B cell (primary cell): ENCODE data around the gene AKT3. TPM values are rescaled to one million over a fixed set of nuclear protein-coding genes. Genes with fewer than 3 reads are reported as not detected.

ENCODE experiments used
- ATAC-seq: fragments of 200-7000 bp; cut with Tn5 transposase; one replicate; pipeline ENCODE4 v1.10.0; 2021; ENCODE audit warnings: low read depth, mild to moderate bottlenecking, moderate number of reproducible peaks, moderate library complexity
- CTCF ChIA-PET: fragments of 350-600 bp; sonication (Branson Sonifier 250); formaldehyde crosslinking; loops from one replicate; lab custom pipeline; 2021; ENCODE audit warnings: antibody characterized with exemption, inconsistent platforms; lab: Charles Lee
- POLR2A ChIA-PET: fragments of 350-600 bp; sonication (Branson Sonifier 250); formaldehyde crosslinking; loops from one replicate; lab custom pipeline; 2021; ENCODE audit warnings: antibody characterized with exemption; lab: Charles Lee
- DNase-seq: peaks from one replicate; pipeline ENCODE4 v3.0.0; 2013
- H2AFZ ChIP-seq: 2 replicates; pipeline ENCODE4 v1.6.1; 2012; ENCODE audit warnings: mild to moderate bottlenecking, low read depth, low read length; ENCODE audit not compliant: insufficient read depth, poor library complexity, severe bottlenecking
- H3K27ac ChIP-seq, 2 donors: 1 replicate in 1 of 2; 2 replicates in 1 of 2; pipeline ENCODE4 v1.5.1; 2012 to 2013; ENCODE audit warnings: low read length in 2 of 2, mild to moderate bottlenecking in 2 of 2, moderate library complexity in 1 of 2
- H3K27me3 ChIP-seq, 4 experiments: fragments of 200-600 bp in 1 of 4; sonication (generic) in 1 of 4; replicated peaks in 1 of 4; 1 replicate in 2 of 4; 2 replicates in 2 of 4; pipeline versions ENCODE4 v1.6.1 to v1.7.0; 2013 to 2016; ENCODE audit warnings: low read length in 3 of 4, mild to moderate bottlenecking in 2 of 4, mixed read lengths in 1 of 4, moderate library complexity in 1 of 4; ENCODE audit not compliant: insufficient read depth in 4 of 4, control insufficient read depth in 3 of 4; ENCODE audit errors: control extremely low read depth in 1 of 4
- H3K36me3 ChIP-seq, 2 experiments: replicated peaks in 1 of 2; 1 replicate in 1 of 2; 2 replicates in 1 of 2; pipeline versions ENCODE4 v1.6.1 to v1.7.1; 2013; ENCODE audit warnings: low read length in 1 of 2; ENCODE audit not compliant: insufficient read depth in 2 of 2, control insufficient read depth in 1 of 2; ENCODE audit errors: control extremely low read depth in 1 of 2, extremely low read depth in 1 of 2
- H3K4me1 ChIP-seq, 2 donors: fragments of 200-600 bp in 1 of 2; sonication (generic) in 1 of 2; 1 replicate in 1 of 2; 2 replicates in 1 of 2; pipeline versions ENCODE4 v1.5.1 to v1.6.1; 2013 to 2017; ENCODE audit warnings: low read length in 2 of 2; ENCODE audit not compliant: control insufficient read depth in 2 of 2, insufficient read depth in 2 of 2
- H3K4me2 ChIP-seq: replicated peaks from 2 replicates; pipeline ENCODE3; 2012; ENCODE audit warnings: mild to moderate bottlenecking, low read depth, low read length; ENCODE audit not compliant: poor library complexity, severe bottlenecking
- H3K4me3 ChIP-seq, 5 experiments: fragments of 200-600 bp in 1 of 5; sonication (generic) in 1 of 5; 1 replicate in 3 of 5; 2 replicates in 2 of 5; pipeline versions ENCODE4 v1.5.1 to v1.7.0; 2011 to 2016; ENCODE audit warnings: low read length in 4 of 5, mild to moderate bottlenecking in 4 of 5, low read depth in 2 of 5, control low read depth in 1 of 5, moderate library complexity in 1 of 5; ENCODE audit not compliant: insufficient read depth in 1 of 5; ENCODE audit errors: control extremely low read depth in 1 of 5, extremely low read depth in 1 of 5
- H3K79me2 ChIP-seq: fragments of 200-600 bp; sonication (generic); one replicate; pipeline ENCODE4 v1.6.0; 2016; ENCODE audit warnings: low read length; ENCODE audit not compliant: control insufficient read depth, insufficient read depth
- H3K9ac ChIP-seq: fragments of 200-600 bp; sonication (generic); 2 replicates; pipeline ENCODE4 v1.6.1; 2017; ENCODE audit warnings: mild to moderate bottlenecking, low read length, moderate library complexity
- H3K9me3 ChIP-seq, 3 donors: one replicate each; pipeline versions ENCODE4 v1.6.1 to v1.7.1; 2013; ENCODE audit warnings: low read length in 2 of 3; ENCODE audit not compliant: control insufficient read depth in 2 of 3, insufficient read depth in 1 of 3; ENCODE audit errors: control extremely low read depth in 1 of 3
- H4K20me1 ChIP-seq: 2 replicates; pipeline ENCODE4 v1.6.0; 2012; ENCODE audit warnings: mild to moderate bottlenecking, low read length; ENCODE audit not compliant: insufficient read depth, control insufficient read depth, poor library complexity, severe bottlenecking
- H3K27ac Mint-ChIP-seq: one replicate; pipeline ENCODE4 v1.8.0; 2021; ENCODE audit warnings: mixed read lengths
- H3K27me3 Mint-ChIP-seq: one replicate; pipeline ENCODE4 v1.8.0; 2021; ENCODE audit warnings: mixed read lengths
- H3K4me1 Mint-ChIP-seq: one replicate; pipeline ENCODE4 v1.8.0; 2021; ENCODE audit warnings: mixed read lengths
- H3K4me3 Mint-ChIP-seq: one replicate; pipeline ENCODE4 v1.8.0; 2021; ENCODE audit warnings: mixed read lengths
- H3K9me3 Mint-ChIP-seq: one replicate; pipeline ENCODE4 v1.8.0; 2022; ENCODE audit warnings: mixed read lengths; ENCODE audit not compliant: insufficient read depth
- CTCF ChIP-seq: fragments of 200-600 bp; IDR thresholded peaks from one replicate; pipeline ENCODE4 v1.8.0; 2022; ENCODE audit warnings: antibody characterized with exemption, mild to moderate bottlenecking
- EZH2 ChIP-seq: IDR thresholded peaks from 2 replicates; pipeline ENCODE4 v1.6.1; 2012; ENCODE audit warnings: borderline replicate concordance, low read depth, mild to moderate bottlenecking, moderate library complexity, low read length; ENCODE audit not compliant: insufficient read depth, poor library complexity, severe bottlenecking
- WGBS: methylation state at CpG from one replicate; pipeline ENCODE4 v1.1.5; 2013; ENCODE audit warnings: missing lambda C conversion rate; ENCODE audit not compliant: insufficient coverage; 5-methylcytosine and 5-hydroxymethylcytosine counted together
- intact Hi-C: fragments of 100-400 bp; cut with micrococcal nuclease; formaldehyde crosslinking; loops from one replicate; pipeline ENCODE4 v1.10.0; 2022
- polyA plus RNA-seq: library from polyadenylated mRNA; depleted of rRNA; stranded (reverse); fragments of >200 nt; gene quantifications from 2 replicates; pipeline ENCODE4 v1.2.3, GENCODE V29; 2012
- total RNA-seq, 2 donors: library from RNA; stranded (reverse); fragments of 120-200 nt in 1 of 2; gene quantifications; 1 replicate in 1 of 2; 2 replicates in 1 of 2; pipeline versions ENCODE4 v1.2.3 to v1.2.4, GENCODE V29; 2013 to 2022

AKT3 gene
- total and polyA plus RNA-seq, 2 donors (not counting 1 experiment from before 2014, with no cell fraction given): 4.4 to 148 TPM

- Mint-ChIP-seq H3K4me3 (no peak overlapping the region), H3K27me3 (no peaks in the 10 kb centered on the region), H3K4me1 (peaks cover 44% of the 10 kb centered on the region), H3K9me3 (no peaks in the 10 kb centered on the region), H3K27ac (no peak overlapping the region)
- Histone ChIP-seq H3K79me2 (peaks cover 31% of the 10 kb centered on the region), H3K27ac (no peak overlapping the region), H3K4me3 (no peak overlapping the region), H3K27me3 (no peaks in the 10 kb centered on the region), H3K9ac (no peak overlapping the region), H3K36me3 (no peaks in the 10 kb centered on the region), H2AFZ (no peak overlapping the region), H3K4me1 (peaks cover 21 to 26% of the 10 kb centered on the region in 2 donors), H4K20me1 (no peaks in the 10 kb centered on the region), H3K4me2 (no peak overlapping the region), H3K9me3 (peaks cover 0 to 4% (median 1%) of the 10 kb centered on the region in 3 donors)
- ChIA-PET CTCF (no interaction called here), POLR2A (no interaction called here)
- TF ChIP-seq CTCF: no peak
- no peak for TF ChIP-seq EZH2
- WGBS: no CpG with 5 or more reads among the region's 3 CpGs
- intact Hi-C loops: loop anchor here (10.0 kb wide), 1 partner anchor 218 kb away; no protein-coding TSS in a partner anchor
- no peak for DNase-seq
- ATAC-seq: no peak
Observed at GRCh38 chr1:243723050-243723449, 127.0 kb downstream of the AKT3 start.

GRCh38 chr1:243719476-243719875, 130.6 kb downstream of the AKT3 start:
- H3K9me3 ChIP-seq: no peaks in the 10 kb centered on the region
- TF ChIP-seq CTCF: no peak
- no peak for TF ChIP-seq EZH2
- no peaks in the 10 kb centered on the region for H3K27me3 ChIP-seq
- intact Hi-C loops: no loop called here
- Mint-ChIP-seq H3K27ac (no peak overlapping the region), H3K27me3 (no peaks in the 10 kb centered on the region), H3K4me1 (peaks cover 17% of the 10 kb centered on the region), H3K4me3 (no peak overlapping the region), H3K9me3 (no peaks in the 10 kb centered on the region)
- H3K79me2 ChIP-seq: peaks cover 37% of the 10 kb centered on the region
- H3K36me3 ChIP-seq: no peaks in the 10 kb centered on the region
- H3K4me2 ChIP-seq: no peak overlapping the region
- ChIA-PET CTCF (no interaction called here), POLR2A (no interaction called here)
- H3K27ac ChIP-seq: no peak overlapping the region
- DNase-seq (no peak), ATAC-seq (no peak)
- no peak overlapping the region for H2AFZ ChIP-seq
- no peak overlapping the region for H3K9ac ChIP-seq
- WGBS: no CpG with 5 or more reads among the region's 2 CpGs
- no peak overlapping the region for H3K4me3 ChIP-seq
- no peaks in the 10 kb centered on the region for H4K20me1 ChIP-seq
- H3K4me1 ChIP-seq: peaks cover 6 to 8% of the 10 kb centered on the region in 2 donors
